Stimulated activated CD4-positive, alpha-beta T cell treated with anti-CD3 and anti-CD28 coated beads, TNF-alpha, amount 100 ng/mL, for 48 hours (primary cell): ENCODE measurements around the gene NKX6-1.

ENCODE experiments used
- DNase-seq, 3 donors: peaks; one replicate each; pipeline ENCODE4 v3.0.0-alpha.2; 2020; ENCODE audit warnings: low read depth in 3 of 3

NKX6-1 gene

DNA sequence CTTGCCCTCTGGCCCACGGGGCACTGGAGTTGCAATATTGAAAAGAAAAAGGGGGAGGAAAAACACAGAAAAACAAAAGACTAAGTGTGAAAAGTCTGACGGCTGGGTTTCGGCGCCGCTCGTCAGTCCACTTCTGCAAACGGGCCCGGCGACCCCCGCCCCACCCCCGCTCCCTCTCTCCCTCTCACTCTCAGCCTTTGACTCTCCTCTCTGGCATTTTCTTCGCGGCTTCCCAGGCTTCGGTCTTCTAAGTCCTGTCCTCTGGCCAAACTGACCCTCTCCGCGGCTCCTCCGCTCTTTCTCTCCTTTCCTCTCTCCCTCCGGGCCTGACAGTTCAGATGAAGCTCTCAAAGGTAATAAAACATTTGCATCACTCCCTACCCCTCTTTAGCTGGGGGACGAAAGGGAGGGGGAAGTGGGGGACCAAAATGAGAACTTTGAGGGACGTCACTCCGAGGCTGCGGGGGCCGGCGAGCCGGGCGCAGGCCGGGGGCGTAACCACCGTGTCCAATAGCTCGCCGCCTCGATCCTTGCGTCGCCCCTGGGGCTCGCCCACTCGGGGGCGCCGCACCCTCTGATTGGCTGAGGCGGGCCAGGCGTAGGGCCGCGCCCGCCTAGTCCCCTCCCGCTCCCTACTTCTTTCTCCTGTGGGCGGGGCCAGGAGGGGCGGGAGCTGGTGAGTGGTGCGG lies at the start of gene NKX6-1:
Gene NKX6-1 (minus strand): TSS at position 358 of the 689 bp plus-strand sequence. CDS start 1,064 bp downstream, outside the sequence.
- DNase-seq, result no peak

DNA sequence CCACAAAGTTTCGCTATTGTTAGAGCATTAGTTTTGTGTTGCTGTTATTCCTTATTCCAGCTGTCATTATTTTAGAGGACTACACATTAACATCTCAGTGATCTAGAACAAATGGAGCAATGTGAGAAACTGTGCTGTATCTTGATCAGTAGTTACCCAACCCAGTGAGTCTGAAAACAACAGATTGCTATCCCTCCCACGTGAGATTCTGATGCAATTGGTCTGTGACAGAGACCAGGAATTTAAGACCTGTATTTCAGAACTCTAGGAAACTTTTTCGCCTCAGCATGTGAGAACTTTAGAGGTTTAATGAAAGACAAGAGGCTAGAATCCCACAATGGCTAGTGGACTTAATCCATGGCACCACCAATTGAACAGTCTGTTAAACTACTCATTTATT lies 48.1 kb upstream of the NKX6-1 start:
- DNase-seq, result no peak

DNA sequence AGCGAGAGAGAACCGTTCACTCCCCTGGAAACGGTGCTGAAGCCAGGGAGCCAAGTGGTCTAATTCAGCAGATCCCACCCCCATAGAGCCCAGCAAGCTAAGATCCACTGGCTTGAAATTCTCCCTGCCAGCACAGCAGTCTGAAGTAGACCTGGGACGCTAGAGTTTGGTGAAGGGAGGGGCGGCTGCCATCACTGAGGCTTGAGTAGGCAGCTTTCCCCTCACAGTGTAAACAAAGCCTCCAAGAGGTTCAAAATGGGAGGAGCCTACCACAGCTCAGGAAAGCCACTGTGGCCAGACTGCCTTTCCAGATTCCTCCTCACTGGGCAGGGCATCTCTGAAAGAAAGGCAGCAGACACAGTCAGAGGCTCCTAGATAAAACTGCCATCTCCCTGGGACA lies 46.0 kb upstream of the NKX6-1 start:
- DNase-seq, result no peak

DNA sequence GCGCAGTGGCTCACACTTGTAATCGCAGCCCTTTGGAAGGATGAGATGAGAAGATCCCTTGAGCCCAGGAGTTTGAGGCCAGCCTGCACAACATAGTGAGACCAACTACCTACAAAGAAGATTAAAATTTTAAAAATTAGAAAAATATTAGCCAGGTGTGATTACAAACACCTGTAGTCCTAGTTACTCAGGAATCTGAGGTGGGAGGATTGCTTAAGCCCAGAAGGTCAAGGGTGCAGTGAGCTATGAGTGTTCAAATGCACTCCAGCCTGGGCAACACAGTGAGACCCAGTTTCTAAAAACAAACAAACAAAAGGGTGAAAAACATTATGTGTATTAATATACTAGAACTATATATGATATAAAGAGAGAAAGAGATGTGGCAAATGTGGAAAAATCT lies 36.8 kb upstream of the NKX6-1 start:
- no peak for DNase-seq

DNA sequence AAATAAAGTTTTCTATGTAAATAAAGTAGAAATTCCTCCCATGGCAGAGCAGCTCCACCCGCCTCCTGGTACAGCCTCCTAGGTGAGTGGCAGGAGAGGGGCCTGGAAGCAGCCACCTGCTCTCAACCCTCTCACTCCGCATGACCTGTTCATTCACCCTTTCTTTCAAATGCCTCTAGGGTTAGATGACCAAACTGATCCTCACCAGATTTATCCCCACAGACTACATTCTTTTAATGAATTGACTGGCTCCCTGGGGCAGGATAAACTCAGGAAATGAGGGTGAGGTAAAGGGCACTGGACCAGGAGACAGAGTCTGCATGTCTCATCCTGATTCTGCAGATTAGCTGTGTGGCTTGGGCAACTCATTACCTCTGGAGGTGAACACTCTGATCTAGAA lies 32.6 kb upstream of the NKX6-1 start:
- DNase-seq, result no peak

DNA sequence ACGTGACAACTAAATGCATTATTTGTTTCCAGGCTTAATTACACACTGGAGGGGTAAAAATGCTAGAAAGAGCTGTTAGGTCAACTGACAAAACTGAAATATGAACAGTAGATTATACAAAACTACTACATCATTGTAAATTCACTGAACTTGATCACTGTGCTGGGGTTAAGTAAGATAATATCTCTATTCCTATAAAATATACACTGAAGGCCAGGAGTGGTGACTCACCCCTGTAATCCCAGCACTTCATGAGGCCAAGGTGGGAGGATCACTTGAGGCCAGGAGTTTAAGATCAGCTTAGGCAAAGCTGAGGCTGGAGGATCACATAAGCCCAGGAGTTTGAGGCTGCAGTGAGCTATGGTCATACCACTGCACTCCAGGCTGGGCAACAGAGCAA lies 31.8 kb upstream of the NKX6-1 start:
- DNase-seq, result no peak

DNA sequence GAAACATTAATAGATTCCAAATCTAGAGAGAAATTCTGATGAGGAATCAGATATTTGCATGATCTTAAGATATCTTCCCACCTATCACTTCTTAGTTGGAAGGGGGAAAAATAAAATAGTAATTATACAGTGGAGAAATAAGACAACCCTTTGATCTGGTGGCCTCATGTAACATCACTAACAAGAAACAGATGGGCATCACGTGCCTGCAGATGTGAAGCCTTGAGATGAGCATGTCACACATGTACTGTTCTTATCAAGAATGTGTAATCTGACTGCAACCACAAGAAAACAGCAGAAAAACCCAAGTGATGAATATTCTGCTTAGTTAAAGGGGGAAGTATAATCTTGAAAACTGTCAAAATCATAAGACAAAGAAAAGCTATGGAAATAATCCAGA lies 31.4 kb upstream of the NKX6-1 start:
- DNase-seq, result no peak

DNA sequence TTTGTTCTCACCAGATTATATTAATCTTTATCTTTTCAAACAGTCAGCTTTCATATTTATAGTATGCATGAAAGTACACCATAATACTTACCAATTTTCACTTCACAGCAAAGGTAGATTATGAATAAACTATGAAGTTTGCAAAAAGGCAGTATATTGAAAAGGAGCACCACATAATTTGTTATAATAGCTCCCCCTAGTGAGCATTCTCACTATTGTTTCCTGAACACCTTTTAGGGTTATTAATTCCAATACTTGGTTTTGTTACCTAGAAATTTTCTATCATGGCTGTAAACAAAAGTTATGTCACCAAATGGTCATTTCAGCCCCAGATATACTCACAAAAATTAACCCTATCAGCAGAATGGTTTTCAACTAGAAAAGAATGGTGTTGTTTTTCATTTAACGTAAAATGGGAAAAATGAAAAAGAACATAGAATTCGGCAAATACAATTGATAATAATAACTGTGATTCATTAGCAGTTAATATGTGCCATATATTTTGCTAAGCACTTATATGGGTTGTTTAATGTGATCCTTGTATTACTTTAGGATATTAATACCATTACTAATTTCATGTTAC lies 30.2 kb upstream of the NKX6-1 start:
- DNase-seq, result no peak

DNA sequence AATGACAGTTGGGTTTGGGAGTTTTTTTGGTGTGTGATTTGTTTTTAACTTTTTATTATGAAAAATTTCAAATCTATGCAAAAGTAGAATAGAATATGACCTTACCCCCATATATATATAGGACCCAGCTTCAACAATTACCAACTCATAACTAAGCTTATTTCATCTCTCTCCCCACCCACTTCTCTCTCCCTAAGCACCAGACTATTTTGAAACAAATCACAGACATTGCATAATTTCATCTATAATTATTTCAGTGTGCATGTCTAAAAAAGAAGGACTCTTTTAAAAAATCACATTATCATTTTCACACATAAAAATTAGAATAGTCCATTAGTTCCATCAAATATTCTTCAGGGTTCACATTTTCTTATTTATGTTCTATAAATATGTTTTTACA lies 28.3 kb upstream of the NKX6-1 start:
- DNase-seq, result no peak

DNA sequence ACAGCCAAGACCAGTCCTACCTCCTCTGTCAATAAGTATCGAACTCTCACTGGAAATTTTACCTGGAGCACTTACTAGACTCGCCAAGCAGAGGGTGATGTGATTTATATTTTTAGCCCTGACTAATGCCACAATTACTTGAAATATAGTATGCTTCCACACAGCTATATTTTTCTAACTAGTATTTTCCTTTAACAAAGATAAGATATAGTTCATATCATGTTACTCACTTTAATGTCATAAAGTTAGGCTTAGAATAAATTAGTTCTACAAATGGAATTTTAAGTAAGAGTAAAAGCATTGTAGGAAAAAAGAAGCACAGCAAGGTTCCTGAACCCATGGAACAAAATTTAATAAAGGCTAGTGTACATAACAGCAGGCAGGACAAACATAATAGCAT lies 16.0 kb upstream of the NKX6-1 start:
- DNase-seq, result no peak

DNA sequence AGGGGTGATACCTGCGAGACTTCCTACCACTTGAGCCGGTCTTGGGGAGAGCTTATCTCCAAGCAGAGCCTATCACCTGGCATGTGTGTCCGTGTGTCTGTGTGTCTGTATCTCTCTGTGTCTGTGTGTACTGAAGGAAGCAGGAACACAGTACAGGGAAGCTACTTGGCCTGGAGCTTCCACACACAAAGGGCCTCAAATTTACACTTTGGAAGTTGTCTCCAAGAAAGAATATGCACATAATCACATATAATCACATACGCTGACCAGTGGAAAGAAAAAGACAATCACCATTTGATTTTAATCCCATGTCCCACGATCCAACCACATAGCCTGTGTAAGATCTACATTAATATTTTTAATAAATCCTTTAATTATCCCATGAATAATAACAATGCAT lies 13.2 kb upstream of the NKX6-1 start:
- no peak for DNase-seq

DNA sequence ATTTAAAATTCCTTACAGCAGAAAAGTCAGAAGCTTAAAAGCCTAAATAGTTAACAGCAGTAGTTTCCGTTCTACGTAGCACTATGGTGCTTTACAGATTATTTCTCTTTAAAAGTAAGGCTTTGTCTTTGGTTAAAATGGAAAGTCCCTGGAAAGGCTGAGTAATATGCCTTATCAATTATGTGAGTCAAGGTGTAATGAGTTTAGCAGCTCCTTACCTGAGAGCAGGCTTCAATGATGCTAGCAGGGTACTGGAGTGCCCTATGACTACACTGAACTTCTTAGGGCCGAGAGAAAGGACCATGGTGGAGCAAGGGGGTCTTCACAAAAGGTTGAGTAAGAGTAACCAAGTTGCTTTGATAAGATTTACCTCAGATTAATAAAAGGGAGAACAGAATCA lies 12.6 kb upstream of the NKX6-1 start:
- DNase-seq, result no peak

DNA sequence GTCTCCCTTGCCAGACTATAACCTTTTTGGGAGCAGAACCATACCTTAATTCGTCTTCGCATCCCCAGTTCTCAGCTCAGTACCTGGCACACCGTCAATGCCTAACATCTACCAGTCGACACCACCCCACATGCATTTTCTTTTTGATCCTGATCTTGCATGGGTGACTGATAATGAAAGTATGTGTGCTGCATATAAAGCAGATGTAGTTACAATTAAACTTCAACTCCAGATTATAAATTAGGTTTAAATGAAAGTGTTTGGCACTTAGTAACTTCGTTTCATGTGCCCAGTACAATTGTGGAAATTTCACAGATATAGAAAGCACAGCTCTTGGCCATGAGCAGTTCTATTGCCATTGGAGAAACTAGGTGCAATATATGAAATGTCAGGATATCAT lies 8.8 kb upstream of the NKX6-1 start:
- DNase-seq, result no peak

DNA sequence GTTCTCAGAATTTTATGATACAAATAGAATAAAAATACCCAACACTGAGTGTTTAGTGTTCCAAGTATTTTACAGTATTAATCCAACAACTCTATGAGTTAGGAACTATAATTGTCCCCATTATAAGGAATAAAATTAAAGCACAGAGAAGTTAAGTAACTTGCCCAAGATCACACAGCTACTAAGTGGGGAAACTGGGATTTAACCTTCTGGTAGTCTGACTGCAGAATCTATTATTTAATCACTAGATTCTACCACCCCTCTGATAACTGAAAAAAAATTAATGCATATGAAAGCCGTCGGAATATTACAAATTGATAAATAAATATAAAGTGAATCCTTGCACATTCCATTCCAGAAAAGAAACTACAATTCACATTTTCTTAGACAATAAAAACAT lies 5.7 kb upstream of the NKX6-1 start:
- no peak for DNase-seq

DNA sequence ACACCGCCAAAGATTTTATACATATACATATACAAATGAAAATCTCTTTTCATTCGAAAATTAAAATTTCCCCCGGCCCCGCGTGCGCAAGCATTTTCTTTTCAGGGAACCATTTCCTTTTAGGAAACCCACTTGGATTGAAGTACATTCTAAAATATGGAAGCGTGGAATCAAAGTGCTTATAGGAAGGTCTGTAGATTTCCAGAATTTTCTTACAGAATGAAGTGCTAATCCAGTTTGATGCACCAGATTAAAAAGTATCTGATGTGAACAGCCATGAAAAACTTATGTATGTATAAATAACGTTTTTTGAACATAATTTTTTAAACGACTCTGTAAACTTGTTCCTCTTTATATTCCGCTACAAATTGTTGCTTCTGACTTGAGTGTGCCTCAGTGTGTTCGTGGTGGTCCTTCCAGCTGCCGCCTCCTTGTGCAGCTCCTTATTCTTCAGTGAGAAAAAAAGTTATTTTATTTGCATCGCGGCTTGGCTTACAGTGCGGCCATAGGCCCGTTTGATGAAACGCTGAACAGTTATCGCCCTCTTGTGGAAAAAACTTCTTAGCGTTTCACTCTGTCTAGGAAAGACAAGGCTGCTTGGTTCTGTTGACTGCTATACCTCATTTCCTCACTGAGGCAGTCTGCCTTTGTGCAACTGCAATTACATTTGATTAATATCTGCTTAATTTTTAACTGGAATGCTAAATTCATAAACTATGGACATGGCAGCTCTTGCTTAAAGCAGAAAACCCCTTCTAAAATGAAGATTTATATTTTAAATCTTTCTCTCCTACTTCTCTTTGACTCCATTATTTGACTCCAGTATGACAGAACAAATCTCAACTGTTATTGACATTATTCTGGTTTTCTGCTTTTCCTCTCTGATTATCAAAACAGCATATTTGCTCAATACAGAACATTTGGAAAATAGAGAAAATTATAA lies 4.7 kb upstream of the NKX6-1 start:
- no peak for DNase-seq

DNA sequence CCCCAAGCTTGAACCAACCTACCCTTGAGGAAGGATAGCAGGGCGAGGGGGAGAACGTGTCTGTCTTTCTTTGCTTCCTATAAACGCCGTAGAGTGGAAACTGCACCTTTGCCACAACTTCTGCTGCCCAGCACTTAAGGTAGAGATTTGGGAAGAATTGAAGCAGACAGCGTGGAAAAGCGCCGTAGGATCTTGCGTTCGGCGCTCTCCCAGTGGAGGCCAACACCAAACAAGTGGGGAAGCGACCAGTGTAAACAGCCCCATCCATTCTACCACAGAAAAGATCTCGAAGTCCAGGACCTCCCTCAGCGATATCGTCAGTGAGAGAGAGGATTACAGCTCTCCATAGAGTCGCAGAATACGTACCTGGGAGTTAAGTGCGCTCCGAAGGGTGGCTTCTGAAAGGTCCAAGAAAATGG lies 3.9 kb upstream of the NKX6-1 start:
- no peak for DNase-seq

DNA sequence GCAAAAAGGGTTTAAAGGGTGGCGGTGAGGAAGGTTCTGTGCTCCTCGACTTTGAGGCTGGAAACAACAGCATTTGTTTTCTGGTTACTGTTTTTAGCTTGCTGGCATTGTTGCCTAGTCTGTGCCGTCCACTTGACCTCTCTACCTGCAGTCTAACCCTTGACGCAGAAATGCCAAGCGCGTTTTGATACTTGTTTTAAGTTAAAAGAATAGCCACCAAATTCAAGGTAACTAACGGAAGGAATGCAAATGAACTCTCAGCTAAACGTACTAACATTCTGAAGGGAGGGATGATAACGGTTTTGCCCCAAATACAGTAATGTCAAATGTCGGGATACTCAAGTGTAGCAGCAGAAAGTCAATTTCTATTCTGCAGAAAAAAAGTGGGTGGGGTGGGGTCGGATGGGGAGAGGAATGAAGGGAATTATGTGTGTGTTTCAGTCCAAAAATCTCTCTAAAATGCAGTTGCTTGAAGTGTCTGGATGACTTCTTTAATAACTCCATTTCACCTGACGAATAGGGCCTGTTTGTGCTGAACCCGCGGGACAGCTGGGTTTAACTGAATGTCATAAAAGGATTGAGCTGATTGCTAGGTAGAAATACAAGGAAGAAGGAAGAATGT lies 3.4 kb upstream of the NKX6-1 start:
- no peak for DNase-seq

DNA sequence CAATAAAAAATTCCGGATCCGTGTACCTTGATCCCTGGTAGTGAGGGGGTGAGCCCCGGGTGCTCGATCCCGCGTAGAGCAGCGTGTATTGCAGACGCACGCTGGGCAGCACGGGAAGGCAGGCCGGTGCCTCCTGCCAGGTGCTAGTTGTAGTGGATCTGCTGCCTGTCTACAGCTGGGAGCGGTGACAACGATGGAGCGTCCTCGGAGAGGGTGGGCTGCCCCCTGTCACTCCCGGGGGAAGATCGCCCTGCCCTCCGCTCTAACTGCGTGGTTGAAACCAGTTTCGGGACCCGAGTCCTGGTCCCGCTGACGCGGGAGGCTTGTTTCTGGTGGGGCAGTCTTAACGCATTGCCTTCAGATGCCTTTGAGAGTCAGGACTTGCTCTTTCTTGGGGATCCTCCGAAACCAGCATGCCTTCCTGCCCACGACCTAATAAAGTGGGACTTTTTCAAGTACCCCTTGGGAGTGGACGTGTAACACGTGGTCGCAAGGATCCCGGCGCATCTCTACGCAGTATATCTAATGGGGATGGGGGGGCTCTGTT lies 2.7 kb upstream of the NKX6-1 start:
- no peak for DNase-seq

DNA sequence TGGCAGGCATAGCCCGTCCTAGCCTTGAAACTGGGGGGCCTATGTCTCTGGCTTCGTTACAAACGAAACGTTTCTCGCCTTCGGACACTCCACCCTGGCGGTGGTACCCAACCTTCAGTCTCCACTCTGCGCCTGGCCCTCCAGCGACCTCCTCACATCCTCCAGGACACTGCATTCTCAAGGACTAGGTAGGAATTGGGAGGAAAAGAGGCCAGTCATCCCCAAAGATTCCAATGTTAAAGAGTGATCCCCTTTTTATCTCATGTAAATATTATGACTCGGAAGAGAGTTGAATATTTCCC lies 2.1 kb upstream of the NKX6-1 start:
- no peak for DNase-seq

DNA sequence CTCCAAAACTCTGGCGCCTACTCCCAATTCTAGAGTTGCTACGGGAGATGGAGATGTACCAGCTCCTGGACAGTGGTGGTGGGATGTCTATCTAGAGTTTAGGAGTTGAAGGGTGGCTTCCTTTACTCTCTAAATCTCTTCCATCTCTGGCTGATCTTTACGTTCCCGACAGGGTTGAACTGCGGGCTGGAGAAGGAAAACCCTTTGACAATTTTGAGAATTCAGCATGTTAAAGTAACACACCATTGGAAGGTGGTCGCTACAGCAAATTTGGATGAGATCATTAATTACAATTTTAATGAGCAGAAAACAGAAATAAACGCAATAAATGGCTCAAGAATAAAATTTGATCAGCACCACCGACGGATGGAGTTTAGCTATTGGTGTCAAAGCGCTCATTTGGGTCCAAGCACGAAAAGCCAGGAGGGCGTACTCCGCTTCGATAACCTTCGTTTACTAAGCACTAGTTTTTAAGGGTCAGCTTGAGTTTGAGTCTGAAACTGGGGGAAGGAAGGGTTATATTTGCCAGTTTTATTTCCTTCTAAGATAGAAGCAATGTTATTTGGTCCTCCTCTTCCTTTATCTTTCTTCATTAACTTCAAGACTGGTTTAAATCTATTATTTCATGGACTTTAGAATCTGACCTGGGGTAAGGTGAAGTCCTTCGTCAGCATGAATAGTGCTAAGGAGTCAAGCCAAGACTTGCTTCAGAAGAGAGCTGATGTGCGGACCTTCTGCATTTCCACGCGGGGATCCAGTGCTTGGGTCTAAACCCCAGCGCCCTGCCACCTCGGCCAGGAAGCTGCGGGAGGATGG lies 1.5 kb upstream of the NKX6-1 start:
- no peak for DNase-seq

DNA sequence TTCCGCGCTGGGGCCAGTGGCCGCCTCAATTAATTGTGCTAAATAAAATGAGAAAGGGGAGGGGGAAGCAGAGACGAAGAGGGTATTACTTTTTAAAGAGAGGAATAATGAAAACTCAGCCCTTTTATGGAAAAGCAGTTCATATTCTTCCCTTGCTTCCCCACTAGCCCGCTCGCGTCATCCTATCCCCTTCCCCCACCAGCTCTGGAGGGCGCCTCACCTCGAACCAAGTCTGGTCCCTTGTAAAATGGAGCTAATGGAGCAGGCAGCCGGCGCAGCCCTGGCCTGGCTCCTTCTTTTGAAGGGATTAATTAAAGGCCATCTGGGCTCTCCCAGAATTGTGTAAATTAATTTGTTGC lies 511 bp upstream of the NKX6-1 start:
- DNase-seq, result no peak
